GM12872 (cell line): ENCODE measurements around the gene SPARCL1.

Experiments used
- CTCF ChIP-seq: IDR thresholded peaks from 3 replicates; pipeline ENCODE4 v1.5.1; 2011; ENCODE audit warnings: low read depth, mild to moderate bottlenecking, low read length, moderate library complexity; ENCODE audit not compliant: insufficient read depth

Gene SPARCL1

GRCh38 chr4:87425711-87426110 is 103.5 kb downstream of the SPARCL1 start:
- TF ChIP-seq CTCF: no peak
